Measurements from ENCODE around the gene SERPINB4. TPM values are rescaled to one million over a fixed set of nuclear protein-coding genes. Genes with fewer than 3 reads are reported as not detected.

SERPINB4 gene
- polyA plus RNA-seq, 1 of the 3 experiments (the other 2 are of a cell fraction): not detected

DNA sequence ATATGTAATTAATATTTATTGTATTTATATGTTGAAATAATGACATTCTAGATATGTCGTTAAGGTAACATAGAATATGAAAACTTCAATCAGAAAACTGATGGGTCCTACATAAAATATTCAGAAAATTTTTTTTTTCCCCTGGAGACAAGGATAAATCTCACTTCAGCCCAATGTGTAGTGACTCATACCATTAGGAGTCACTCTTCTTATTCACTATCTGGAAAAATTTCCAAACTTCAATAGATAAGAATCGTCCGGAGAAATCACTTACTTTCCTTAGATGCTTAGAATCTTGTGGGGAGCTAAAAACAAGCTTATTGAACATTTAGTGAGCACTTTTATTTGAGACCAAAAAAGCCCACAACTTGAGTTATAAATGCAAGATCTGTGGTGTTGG is 52.3 kb downstream of the SERPINB4 start:
- Histone ChIP-seq H4K20me1 (ENCODE audit: insufficient read depth) (no peaks in the 10 kb centered on the region), H3K9ac (no peak overlapping the region), H3F3A (replicated peaks; ENCODE audit: insufficient read depth) (no peaks in the 10 kb centered on the region), H3K4me1 (ENCODE audit: control insufficient read depth in 1 of 2, insufficient read depth in 2 of 2, low read depth in 1 of 2, low read length in 1 of 2) (no peaks in the 10 kb centered on the region; a peak in 1 of 4 replicates), H3K4me2 (no peak overlapping the region), H3K27ac (ENCODE audit: low read depth in 2 of 2, low read length in 1 of 2) (no peak overlapping the region), H3K79me2 (ENCODE audit: insufficient read depth) (no peaks in the 10 kb centered on the region), H3K4me3 (ENCODE audit: low read depth in 2 of 2, low read length in 1 of 2) (no peak overlapping the region), H2AFZ (ENCODE audit: low read depth) (no peak overlapping the region), H3K9me3 (no peaks in the 10 kb centered on the region), H3K27me3 (ENCODE audit: insufficient read depth) (peaks cover 15% of the 10 kb centered on the region; the same call in 1 of the 2 replicates), H3K9me2 (no peaks in the 10 kb centered on the region), H3K36me3 (replicated peaks in 1 of 2; ENCODE audit: control insufficient read depth in 1 of 2, insufficient read depth in 2 of 2, low read length in 1 of 2) (no peaks in the 10 kb centered on the region)
- TF ChIP-seq TAF1 (IDR thresholded peaks at IDR 0.05; ENCODE audit: borderline replicate concordance, low read depth, low read length) (no peak), NRF1 (IDR thresholded peaks at IDR 0.05; ENCODE audit: low read depth, low read length) (no peak), POLR2AphosphoS5 (IDR thresholded peaks at IDR 0.05; ENCODE audit: low read depth, low read length) (no peak), TEAD4 (IDR thresholded peaks at IDR 0.05; ENCODE audit: borderline replicate concordance, insufficient read depth) (no peak), SMC3 (IDR thresholded peaks at IDR 0.05; ENCODE audit: low read depth, low read length) (no peak), RFX5 (IDR thresholded peaks at IDR 0.05; ENCODE audit: low read length) (no peak)
- TF ChIP-seq, protein P1, sequence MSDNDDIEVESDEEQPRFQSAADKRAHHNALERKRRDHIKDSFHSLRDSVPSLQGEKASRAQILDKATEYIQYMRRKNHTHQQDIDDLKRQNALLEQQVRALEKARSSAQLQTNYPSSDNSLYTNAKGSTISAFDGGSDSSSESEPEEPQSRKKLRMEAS (IDR thresholded peaks at IDR 0.05; ENCODE audit: low read depth): no peak
- TF ChIP-seq, protein P2, sequence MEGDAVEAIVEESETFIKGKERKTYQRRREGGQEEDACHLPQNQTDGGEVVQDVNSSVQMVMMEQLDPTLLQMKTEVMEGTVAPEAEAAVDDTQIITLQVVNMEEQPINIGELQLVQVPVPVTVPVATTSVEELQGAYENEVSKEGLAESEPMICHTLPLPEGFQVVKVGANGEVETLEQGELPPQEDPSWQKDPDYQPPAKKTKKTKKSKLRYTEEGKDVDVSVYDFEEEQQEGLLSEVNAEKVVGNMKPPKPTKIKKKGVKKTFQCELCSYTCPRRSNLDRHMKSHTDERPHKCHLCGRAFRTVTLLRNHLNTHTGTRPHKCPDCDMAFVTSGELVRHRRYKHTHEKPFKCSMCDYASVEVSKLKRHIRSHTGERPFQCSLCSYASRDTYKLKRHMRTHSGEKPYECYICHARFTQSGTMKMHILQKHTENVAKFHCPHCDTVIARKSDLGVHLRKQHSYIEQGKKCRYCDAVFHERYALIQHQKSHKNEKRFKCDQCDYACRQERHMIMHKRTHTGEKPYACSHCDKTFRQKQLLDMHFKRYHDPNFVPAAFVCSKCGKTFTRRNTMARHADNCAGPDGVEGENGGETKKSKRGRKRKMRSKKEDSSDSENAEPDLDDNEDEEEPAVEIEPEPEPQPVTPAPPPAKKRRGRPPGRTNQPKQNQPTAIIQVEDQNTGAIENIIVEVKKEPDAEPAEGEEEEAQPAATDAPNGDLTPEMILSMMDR (IDR thresholded peaks at IDR 0.05): no peak
- TF ChIP-seq, protein P3, sequence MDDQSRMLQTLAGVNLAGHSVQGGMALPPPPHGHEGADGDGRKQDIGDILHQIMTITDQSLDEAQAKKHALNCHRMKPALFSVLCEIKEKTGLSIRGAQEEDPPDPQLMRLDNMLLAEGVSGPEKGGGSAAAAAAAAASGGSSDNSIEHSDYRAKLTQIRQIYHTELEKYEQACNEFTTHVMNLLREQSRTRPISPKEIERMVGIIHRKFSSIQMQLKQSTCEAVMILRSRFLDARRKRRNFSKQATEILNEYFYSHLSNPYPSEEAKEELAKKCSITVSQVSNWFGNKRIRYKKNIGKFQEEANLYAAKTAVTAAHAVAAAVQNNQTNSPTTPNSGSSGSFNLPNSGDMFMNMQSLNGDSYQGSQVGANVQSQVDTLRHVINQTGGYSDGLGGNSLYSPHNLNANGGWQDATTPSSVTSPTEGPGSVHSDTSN (IDR thresholded peaks at IDR 0.05): no peak
- CTCF ChIA-PET: interaction anchor here (1.9 to 3.3 kb wide), 2 partner anchors 13 to 73 kb away, joined by 8 to 21 read pairs; no protein-coding TSS in a partner anchor
- no peak for DNase-seq
- POLR2A ChIA-PET: no interaction called here
- 18% methylated on average over 3 of the region's 3 CpGs for WGBS (ENCODE audit: low lambda C conversion rate)

DNA sequence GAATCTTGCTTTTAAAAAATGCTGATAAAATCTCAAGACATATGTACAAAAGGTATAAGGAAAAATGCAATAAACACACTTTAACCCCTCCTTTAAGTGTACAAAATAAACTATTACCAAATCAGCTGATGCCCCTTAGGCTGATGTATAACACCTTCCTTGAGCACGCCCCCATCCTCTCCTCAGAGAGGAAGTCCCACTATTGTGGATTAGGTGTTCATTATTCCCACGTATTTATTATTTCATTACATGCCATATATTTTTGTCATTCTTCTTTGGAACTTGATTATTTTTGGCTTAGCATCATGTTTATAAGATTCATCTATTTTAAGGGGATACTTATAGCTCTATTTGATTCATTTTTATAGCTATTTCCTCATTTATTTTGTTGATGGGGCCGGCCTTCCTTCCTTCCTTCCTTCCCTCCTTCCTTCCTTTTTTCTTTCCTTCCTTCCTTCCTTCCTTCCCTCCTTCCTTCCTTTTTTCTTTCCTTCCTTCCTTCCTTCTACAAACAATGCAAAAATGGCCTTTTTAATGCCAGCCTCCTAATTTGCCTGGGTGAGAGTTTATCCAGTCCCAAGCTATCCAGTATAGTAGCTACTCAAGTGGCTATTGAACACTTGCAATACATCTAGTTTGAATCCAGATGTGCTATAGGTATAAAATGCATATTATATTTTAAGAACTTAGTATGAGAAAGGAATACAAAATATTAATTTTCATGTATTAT is 52.9 kb downstream of the SERPINB4 start:
- CTCF ChIA-PET: interaction anchor here (1.9 to 3.3 kb wide), 2 partner anchors 12 to 73 kb away, joined by 8 to 21 read pairs; no protein-coding TSS in a partner anchor
- Histone ChIP-seq H4K20me1 (ENCODE audit: insufficient read depth) (no peaks in the 10 kb centered on the region), H3K27ac (ENCODE audit: low read depth in 2 of 2, low read length in 1 of 2) (no peak overlapping the region), H3K4me3 (ENCODE audit: low read depth in 2 of 2, low read length in 1 of 2) (no peak overlapping the region), H3K36me3 (replicated peaks in 1 of 2; ENCODE audit: control insufficient read depth in 1 of 2, insufficient read depth in 2 of 2, low read length in 1 of 2) (no peaks in the 10 kb centered on the region), H3K79me2 (ENCODE audit: insufficient read depth) (no peaks in the 10 kb centered on the region), H3K27me3 (ENCODE audit: insufficient read depth) (peaks cover 15% of the 10 kb centered on the region; the same call in 1 of the 2 replicates), H3K4me2 (no peak overlapping the region), H3K9me2 (no peaks in the 10 kb centered on the region), H3K4me1 (ENCODE audit: control insufficient read depth in 1 of 2, insufficient read depth in 2 of 2, low read depth in 1 of 2, low read length in 1 of 2) (no peaks in the 10 kb centered on the region; a peak in 1 of 4 replicates), H3K9ac (no peak overlapping the region), H3K9me3 (no peaks in the 10 kb centered on the region), H2AFZ (ENCODE audit: low read depth) (no peak overlapping the region), H3F3A (replicated peaks; ENCODE audit: insufficient read depth) (no peaks in the 10 kb centered on the region)
- POLR2A ChIA-PET: no interaction called here
- WGBS (ENCODE audit: low lambda C conversion rate): 15% methylated on average over 3 of the region's 3 CpGs
- no peak for DNase-seq
- TF ChIP-seq, protein P4, sequence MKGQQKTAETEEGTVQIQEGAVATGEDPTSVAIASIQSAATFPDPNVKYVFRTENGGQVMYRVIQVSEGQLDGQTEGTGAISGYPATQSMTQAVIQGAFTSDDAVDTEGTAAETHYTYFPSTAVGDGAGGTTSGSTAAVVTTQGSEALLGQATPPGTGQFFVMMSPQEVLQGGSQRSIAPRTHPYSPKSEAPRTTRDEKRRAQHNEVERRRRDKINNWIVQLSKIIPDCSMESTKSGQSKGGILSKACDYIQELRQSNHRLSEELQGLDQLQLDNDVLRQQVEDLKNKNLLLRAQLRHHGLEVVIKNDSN (IDR thresholded peaks at IDR 0.05; ENCODE audit: borderline replicate concordance, low read depth): no peak
- TF ChIP-seq EP300 (IDR thresholded peaks at IDR 0.05; ENCODE audit: borderline replicate concordance in 1 of 2, low read depth in 1 of 2, low read length in 1 of 2) (no peak), RXRA (IDR thresholded peaks at IDR 0.05; ENCODE audit: borderline replicate concordance, low read depth) (no peak), RAD21 (IDR thresholded peaks at IDR 0.05; ENCODE audit: low read length) (no peak), YY1 (IDR thresholded peaks at IDR 0.05; ENCODE audit: low read depth) (no peak), RCOR1 (IDR thresholded peaks at IDR 0.05; ENCODE audit: low read length) (no peak), JUND (IDR thresholded peaks at IDR 0.05) (no peak)
- TF ChIP-seq, protein P5, sequence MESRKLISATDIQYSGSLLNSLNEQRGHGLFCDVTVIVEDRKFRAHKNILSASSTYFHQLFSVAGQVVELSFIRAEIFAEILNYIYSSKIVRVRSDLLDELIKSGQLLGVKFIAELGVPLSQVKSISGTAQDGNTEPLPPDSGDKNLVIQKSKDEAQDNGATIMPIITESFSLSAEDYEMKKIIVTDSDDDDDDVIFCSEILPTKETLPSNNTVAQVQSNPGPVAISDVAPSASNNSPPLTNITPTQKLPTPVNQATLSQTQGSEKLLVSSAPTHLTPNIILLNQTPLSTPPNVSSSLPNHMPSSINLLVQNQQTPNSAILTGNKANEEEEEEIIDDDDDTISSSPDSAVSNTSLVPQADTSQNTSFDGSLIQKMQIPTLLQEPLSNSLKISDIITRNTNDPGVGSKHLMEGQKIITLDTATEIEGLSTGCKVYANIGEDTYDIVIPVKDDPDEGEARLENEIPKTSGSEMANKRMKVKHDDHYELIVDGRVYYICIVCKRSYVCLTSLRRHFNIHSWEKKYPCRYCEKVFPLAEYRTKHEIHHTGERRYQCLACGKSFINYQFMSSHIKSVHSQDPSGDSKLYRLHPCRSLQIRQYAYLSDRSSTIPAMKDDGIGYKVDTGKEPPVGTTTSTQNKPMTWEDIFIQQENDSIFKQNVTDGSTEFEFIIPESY (IDR thresholded peaks at IDR 0.05; ENCODE audit: borderline replicate concordance, low read depth): no peak
- TF ChIP-seq, protein P6, sequence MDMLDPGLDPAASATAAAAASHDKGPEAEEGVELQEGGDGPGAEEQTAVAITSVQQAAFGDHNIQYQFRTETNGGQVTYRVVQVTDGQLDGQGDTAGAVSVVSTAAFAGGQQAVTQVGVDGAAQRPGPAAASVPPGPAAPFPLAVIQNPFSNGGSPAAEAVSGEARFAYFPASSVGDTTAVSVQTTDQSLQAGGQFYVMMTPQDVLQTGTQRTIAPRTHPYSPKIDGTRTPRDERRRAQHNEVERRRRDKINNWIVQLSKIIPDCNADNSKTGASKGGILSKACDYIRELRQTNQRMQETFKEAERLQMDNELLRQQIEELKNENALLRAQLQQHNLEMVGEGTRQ (IDR thresholded peaks at IDR 0.05; ENCODE audit: borderline replicate concordance, low read depth, low read length): no peak
